ENCODE results near the gene MEIS3.

GRCh38 chr19:47445527-47445926, 26.2 kb upstream of the MEIS3 start:
- TF ChIP-seq, protein P1, sequence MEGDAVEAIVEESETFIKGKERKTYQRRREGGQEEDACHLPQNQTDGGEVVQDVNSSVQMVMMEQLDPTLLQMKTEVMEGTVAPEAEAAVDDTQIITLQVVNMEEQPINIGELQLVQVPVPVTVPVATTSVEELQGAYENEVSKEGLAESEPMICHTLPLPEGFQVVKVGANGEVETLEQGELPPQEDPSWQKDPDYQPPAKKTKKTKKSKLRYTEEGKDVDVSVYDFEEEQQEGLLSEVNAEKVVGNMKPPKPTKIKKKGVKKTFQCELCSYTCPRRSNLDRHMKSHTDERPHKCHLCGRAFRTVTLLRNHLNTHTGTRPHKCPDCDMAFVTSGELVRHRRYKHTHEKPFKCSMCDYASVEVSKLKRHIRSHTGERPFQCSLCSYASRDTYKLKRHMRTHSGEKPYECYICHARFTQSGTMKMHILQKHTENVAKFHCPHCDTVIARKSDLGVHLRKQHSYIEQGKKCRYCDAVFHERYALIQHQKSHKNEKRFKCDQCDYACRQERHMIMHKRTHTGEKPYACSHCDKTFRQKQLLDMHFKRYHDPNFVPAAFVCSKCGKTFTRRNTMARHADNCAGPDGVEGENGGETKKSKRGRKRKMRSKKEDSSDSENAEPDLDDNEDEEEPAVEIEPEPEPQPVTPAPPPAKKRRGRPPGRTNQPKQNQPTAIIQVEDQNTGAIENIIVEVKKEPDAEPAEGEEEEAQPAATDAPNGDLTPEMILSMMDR (conservative IDR thresholded peaks at IDR 0.05; ENCODE audit: low read length): no peak
- TF ChIP-seq EZH2phosphoT487 (IDR thresholded peaks at IDR 0.05; ENCODE audit: borderline replicate concordance, low read depth, low read length): no peak
